Stimulated activated CD8-positive, alpha-beta memory T cell treated with anti-CD3 and anti-CD28 coated beads, Interleukin-2, amount 100 ng/mL, for 48 hours (primary cell): ENCODE results near the gene KIAA1549.
A peak's percentile ranks its signal among the peaks of the same experiment; 100 is the strongest.

ENCODE experiments used
- DNase-seq, 2 donors: peaks; one replicate each; pipeline ENCODE4 v3.0.0-alpha.2; 2020; ENCODE audit warnings: low read depth in 2 of 2

KIAA1549 gene

DNA sequence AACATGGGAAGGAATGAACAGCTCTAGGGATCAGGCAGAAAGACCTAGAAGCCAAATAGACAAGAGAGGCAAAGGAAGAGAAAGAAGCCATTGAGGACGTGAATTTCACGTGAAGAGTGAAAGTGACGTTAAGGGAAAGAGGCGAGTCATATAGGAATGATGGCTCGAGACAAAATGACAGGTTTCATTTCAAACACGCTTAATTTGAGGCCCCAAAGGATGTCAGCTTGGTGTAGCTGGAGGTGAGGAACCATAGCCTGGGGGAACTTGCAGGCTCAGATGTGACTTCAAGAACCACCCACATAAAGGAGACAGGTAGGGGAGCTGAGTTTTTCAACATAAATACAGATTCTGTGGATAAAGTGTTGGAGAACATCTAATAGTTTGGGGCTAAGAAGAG, 98.9 kb downstream of the KIAA1549 start:
- DNase-seq: no peak

DNA sequence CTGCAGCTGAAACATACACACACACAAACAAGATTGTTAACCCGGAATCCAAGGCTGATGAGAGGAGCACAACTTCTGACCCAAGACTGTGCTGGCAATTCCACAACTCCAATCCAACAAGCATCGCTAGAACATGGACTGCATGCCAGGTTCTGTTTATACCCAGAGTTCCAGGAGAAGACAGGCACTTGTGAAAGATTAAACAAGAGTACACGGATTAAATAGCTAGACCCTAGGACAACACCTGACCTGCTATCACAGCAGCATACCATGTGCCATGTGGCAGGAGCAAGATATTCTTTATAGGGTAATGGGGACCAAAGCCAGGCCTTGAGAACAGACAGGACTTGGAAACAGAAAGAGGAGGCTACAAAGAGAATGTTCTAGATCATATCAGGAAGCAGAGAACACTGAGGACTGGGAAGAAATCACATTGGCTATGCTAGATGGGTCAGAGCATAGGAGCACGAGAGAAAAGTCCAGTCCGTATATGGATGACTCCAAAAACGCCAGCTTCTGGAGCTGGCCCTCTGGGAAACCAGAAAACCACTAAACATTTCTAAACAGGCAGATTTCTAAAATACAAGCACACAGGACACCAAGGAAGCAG, 99.5 kb downstream of the KIAA1549 start:
- DNase-seq: no peak

DNA sequence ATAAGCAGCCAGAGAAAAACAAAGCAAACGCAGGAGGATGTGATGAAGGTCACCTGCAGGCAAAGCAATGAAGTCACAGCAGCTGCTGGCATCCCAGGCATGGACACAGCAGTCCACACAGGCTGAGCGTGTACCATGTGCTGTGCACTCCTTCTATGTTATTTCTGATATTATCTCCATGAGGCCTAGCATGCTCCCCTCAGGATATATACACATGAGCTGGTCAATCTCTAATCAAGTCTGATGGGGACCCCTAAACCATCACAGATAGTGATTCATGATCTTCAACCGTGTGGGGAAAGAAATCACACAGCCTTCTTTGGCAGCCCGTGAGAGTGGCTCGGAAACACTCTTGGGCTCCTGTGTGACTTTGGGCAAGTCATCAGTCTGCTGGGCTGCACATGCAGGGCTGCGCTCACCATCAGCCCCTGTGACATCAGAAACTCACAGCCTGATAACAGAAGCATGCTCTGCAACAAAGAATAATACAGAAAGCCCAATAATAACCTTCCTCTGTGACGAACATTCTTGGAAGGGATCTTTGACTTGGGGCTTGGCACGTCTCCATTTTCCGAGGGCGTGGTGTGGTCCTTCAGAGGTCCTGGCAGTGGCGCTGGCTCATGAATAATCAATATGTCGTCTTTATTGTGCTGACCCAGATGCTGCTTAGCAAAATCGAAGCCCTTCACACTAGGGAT, 100.2 kb downstream of the KIAA1549 start:
- DNase-seq: no peak

DNA sequence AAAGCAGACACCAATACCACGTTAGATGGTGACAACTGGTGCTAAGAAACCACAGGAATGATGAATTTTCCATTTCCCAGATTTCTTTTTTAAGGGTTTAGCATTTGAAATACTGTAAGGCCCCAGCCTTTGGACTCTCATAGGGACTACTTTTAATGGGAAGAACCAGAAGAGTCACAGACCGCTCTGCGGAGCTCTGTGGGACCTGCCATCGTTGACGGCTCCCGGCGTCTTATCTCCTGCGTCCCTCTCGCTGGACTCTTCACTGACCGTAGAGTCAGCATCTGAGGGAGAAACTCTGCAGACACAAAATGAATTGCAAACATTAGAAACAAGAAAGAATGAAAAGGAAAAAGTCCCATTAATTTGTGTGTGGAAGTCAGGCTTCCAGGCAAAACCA, 101.8 kb downstream of the KIAA1549 start:
- DNase-seq: no peak

DNA sequence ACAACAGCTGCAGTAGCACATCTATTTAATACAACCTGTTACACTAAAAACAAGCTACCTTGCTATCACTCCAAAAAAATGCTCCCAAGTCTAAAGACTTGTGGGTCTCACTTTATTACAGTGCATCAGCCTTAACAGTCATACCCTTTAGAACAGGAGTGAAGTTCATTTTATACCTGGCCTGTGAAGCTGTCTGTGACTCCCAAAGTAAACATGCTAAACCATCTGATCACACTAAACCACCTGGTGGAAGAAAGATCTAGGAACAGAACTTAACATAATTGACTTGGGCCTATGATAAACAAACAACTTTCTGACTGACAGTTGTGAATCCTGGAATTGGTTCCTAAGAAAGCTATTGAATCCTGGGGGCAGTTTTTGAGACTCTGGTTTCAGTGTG, 102.3 kb downstream of the KIAA1549 start:
- DNase-seq: no peak

DNA sequence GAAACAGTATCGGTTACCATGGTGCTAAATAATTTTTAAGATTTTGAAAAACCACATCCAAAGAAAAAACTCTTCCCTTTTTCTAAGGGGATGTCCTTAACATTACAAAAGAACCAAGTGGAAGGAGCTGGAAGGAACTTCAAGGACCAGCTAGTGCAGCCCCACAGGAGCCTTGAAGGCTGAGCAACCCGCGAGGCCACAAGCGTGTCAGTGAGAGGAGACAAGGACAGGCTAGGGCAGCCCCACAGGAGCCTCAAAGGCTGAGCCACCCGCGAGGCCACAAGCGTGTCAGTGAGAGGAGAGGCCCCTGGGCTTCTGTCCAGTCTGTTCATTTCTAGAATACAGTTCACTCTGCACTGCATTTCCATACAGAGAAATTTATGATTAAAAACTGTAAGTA, 103.1 kb downstream of the KIAA1549 start:
- DNase-seq: no peak

DNA sequence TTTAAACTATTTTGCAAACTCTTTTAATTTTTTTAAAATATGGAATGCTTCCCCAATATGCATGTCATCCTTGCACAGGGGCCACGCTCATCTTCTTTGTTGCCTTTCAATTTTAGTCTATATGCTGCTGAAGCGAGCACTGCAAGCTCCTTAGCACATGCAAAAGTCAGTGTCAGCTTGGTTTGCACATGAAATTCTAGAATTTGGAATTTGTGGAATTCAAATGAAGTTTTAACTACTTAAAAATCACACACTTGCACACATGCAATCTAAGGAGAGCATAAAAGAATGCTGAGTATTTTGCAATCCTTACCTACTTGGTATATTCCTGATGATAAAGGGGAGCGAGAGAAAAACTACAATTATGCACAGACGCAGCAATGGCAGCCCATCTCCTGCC, 104.9 kb downstream of the KIAA1549 start:
- no peak for DNase-seq

DNA sequence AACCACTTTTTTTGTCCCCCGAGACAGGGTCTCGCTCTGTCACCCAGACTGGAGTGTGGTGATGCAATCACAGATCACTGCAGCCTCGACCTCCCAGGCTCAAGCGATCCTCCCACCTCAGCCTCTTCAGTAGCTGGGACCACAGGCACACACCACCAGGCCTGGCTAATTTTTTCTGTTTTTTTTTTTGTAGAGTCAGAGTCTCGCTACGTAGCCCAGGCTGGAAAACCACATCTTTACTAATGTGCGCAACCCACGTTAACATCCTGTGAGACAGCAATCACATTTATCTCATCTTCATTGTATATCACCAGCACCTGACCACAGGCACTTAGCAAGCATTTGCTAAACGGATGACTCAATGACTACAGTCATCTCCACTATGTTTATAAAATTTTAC, 105.4 kb downstream of the KIAA1549 start:
- DNase-seq: peak in 1 of 2 donors; percentile 39

DNA sequence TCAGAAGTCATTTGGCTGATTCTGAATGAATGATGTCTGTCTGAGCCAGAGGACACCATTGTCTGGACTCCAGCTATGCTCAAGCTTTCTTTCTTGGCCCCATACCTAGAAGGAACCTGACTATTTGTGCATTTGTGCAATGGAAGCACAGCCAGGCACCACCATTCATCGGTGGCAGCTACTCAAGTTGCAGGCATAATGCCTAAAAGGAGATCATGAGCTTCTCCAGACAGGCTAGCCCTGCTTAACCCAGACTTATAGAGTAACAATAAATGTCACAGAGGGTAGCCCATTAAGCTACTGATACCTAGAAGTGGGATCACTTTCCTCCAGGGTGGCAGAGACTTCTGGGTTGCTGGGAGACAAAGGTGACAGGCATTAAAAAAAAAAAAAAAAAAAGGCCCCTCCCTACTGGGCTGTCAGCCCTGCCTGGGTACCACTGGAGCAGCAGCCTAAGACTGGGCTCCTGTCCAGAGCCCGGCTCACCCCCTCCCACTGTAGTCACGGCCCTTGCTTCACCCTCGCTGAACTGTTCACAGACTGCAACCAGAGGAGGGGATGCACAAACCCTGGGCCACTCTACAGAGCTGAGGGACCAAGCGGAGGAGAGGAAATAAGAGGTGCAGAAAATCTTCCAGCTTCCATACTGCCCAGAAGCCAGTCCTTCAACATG, 107.8 kb downstream of the KIAA1549 start:
- no peak for DNase-seq

DNA sequence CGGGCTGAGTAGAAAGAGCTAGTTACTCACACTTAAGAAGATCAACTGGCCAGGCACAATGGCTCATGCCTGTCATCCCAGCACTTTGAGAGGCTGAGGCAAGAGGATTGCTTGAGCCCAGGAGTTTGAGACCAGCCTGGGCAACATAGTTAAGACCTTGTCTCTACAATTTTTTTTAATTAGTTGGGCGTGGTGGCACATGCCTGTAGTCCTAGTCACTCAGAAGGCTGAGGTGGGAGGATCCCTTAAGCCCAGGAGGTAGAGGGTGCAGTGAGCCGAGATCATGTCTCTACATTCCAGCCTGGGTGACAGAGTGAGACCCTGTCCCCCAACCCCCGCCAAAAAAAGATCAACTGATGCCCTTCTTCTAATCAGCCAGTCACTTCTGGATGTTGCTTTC, 108.6 kb downstream of the KIAA1549 start:
- DNase-seq: no peak

DNA sequence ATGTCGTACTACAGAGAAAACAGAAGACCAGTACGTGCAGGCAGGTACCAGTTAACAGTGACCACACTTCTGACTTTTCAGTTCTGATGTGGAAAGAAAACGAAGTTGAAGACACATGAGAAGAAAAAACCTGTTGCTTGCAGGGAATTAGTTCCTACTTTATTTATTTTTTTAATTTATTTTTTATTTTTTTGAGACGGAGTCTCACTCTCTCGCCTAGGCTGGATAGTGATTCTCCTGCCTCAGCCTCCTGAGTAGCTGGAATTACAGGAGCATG, 109.4 kb downstream of the KIAA1549 start:
- no peak for DNase-seq

DNA sequence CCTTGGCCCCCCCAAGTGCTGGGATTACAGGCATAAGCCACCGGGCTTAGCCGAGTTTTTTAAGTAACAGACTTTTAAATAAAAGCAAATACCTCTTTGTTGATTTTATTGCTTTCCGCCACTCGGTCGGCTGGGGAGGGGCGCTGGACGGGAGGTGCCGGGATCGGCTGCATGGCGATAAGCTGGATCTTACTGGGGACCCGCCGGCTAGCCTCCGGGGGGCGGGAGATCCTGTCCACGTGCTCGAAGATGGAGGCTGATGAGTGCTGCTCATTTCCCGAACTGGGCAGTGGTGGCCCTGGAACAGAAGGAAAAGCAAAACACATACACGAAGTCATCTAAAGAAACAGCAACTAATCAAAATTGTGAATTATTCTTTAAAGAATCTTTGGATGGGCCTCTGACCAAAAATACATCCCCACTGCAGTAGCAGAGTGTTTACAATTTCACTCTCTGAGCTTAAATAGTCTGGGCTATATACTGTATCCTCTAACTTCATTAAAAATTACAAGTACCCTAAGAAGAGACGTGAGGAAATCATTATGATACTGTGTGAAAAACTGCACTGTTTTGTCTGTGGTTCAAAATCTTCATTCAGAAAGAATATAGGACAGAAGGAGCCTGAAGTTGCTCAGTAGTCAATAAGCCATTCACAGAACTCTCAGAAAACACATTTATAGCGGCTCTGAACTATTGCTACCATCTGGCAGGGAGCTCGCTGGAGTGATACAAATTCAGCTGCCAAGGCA, 110.0 kb downstream of the KIAA1549 start:
- DNase-seq: no peak

DNA sequence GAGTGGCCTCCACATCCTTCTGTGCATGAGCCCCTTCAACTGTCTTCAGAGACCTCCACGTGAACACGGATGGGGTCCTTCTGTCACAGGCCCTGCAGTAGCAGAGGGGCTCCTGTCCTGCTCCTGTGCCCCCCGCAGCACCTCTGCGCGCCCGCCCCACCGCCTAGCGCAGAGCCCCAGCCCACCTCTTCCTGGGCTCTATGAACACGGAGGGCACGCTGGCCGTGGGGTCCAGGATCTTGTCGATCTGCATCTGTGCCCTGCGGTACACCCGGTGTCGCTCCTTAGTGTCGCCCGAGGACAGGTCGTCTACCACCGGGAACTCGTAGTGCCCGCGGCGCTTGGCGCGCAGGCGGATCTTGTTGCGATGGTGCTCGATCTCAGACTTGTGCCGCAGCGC, 111.8 kb downstream of the KIAA1549 start:
- DNase-seq: no peak

DNA sequence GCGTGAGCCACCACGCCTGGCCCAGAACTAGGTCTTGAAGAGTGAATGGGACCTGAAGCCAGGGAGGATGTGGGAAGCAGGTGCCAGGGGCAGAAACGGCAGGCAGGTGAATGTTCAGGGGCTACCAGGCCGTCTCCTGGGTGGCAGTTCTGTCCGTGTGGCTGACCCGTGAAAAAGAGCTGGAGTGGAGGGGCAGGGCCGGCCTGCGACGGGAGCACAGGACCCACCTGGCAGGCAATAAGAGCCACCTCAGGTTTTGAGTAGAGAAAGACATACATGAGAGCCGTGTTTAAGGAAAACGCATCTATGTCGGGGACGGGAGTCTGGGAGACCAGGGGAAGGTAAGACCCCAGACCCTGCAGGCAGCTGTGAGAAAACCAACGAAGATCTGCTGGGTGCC, 112.5 kb downstream of the KIAA1549 start:
- no peak for DNase-seq

DNA sequence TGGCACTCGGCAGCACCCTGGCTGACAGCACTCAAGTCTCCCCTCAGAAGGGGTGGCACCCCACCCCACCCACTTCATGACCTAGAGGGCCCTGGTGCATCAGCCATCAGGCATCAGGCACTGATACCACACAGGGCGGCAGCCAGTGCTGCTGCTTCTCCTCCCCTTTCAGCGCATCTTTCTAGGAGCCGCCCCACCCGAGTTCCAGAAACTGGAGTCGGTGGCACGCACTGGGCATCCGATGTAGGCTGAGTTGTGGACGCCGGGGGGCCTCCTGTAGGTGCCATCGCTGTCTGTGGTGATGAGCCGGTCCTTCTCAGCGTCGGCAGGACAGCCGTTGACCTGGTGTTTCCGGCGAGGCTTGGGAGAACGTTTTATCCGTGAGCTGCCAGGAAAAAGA, 113.4 kb downstream of the KIAA1549 start:
- DNase-seq: no peak

DNA sequence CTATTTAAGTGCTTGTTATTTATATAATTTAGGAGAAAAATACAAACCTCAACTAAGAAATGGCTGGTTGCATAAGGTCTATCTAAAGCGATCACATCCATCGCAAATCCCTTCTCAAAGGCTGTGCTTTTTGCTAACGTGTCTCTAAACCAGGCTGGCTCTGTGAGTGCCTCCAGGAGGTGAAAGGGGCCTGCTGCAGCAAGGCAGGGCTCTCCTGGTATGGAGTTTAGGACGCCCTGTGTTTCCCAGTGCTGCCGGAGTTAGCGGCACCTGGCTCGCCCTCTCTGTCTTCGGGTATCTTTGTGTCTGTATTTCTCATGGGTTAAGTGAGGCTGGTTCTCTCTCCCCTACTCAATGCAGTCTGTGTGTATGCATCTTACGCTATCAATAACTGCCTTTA, 114.8 kb downstream of the KIAA1549 start:
- DNase-seq: no peak

DNA sequence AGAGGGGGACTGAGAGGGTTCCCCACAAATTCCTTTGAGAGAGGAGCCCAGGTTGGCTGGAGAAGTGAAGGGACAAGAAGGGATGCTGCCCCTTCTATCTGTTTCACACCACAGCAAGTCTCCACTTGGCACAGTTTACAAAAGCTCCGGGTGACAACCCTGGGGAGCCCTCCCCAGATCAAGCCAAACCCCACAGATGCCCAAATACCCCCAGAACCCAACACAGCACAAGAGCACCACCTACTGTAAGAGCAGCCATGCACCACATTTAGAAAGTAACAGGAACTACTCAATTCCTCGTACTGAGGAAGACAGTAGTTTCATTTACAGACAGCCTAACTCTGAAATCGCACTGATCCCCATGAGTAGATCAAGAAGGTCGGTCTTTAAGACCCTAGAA, 115.3 kb downstream of the KIAA1549 start:
- DNase-seq: no peak

DNA sequence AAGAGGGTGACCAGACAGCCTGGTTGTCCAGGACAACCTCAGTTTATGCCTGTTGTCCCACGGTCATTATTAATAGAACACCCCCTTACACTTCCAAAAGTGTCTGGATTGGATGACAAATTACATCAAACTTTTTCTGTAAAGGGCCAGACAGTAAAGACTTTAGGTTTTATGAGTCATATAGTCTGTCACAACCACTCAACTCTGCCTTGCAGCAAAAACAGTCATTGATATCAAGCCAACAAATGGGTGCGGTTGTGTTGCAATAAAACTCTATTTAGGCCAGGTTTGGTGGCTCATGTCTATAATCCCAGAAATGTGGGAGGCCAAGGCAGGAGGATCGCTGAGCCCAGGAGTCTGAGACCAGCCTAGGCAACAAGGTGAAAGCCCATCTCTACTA, 116.5 kb downstream of the KIAA1549 start:
- DNase-seq: no peak

DNA sequence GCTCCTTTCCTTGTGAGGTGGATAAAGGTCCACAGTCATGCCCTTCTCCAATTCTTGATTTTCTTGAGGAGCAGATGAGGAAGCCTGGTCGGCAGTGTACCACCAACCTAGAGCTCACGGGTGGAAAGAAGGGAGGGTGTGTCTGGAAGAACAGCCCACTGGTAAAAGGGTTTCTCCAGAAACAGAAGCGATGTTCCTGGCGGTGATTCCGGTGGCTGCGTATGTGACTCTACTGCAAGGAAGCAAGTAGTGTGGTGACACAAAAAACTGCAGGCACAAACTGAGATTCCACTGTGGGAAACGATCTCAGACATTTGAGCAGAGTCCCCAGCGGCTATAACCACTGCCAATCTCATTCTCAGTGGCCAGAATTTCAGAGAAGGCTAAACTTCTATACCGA, 117.3 kb downstream of the KIAA1549 start:
- no peak for DNase-seq

DNA sequence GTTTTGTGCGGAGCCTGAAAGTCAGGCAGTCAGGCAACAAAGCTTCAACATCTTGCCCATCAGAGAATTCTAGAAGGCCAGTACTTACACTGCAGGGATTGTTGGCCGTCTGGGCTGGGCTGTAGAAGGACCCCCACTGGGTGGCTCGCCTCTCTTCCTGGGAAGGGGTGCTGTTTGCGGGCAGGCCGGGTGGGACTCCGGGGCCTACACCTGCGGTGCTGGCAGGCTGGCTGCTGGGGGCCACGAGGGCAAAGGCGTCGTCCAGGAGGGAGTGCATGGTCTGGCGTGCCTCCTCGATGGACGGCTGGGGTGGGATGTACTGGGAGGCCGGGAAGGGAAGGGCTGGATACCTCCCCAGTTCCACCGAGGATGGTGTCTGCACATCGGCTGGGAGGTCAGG, 120.1 kb downstream of the KIAA1549 start:
- no peak for DNase-seq

DNA sequence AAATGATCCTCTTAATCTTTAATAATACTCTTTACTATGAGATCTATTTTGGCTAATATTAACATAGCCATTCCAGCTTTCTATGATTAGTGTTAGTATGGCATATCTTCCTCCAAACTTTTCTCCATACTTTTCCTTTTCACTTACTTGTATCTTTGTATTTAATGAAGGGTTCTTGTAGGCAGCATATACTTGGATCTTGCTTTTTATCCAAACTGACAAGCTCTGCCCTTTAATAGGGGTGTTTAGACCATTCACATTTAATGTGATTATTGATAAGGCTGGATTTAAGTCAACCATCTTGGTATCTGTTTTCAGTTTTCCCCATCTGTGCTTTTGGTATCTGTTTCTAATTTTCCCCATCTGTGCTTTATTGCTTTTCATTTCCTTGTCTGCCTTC, 123.5 kb downstream of the KIAA1549 start:
- no peak for DNase-seq

DNA sequence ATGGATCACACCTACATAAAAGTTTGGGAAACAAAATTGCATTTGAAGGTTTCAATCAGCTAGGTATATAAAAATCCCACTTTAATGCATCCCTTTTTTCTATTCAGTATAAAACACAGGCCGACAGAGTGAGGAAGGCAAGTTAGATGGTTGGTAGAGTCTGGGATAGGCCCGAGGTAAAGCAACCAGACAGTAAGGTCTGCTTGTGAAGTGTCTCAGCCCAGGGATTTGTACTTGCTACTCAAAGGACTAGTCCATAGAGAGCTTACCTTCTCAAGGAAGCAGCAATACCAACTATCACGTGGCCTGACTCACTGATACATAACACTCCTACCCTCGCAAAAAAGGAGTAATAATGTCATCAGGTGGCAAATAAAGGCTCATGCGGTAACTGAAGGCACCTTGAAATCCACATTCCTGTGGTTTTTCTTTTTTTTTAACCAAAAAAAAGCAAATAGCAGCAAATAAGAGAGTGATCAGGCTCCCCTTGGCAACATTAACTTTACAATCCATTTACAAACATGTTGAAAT, 127.0 kb downstream of the KIAA1549 start:
- DNase-seq: no peak

DNA sequence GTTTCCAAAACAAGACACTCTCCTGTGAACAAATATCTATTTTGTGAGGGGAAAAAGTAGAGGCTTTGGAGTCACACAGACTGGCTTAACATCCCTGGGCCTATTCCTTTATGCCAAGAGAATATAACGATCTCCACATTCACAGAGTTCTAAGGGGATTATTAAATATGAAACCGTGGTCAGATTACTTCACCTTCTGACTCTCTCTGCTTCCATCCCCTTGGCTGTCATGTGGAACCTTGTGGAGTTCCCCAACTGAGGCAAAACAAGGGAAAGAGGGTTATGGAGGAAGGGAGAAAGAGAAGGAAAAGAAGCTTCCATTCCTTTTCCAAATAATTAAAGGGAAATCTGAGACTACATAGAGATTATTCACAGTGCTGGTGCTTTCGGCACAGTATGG, 127.7 kb downstream of the KIAA1549 start:
- no peak for DNase-seq
